Activated CD4-positive, CD25-positive, alpha-beta regulatory T cell treated with anti-CD3 and anti-CD28 coated beads, Interleukin-2, amount 50 U/mL, for 72 hours (primary cell): ENCODE data around the gene ANLN.
A peak's percentile ranks its signal among the peaks of the same experiment; 100 is the strongest.

Experiments used
- DNase-seq: peaks from one replicate; pipeline ENCODE4 v3.0.0; 2021

Gene ANLN, protein sequence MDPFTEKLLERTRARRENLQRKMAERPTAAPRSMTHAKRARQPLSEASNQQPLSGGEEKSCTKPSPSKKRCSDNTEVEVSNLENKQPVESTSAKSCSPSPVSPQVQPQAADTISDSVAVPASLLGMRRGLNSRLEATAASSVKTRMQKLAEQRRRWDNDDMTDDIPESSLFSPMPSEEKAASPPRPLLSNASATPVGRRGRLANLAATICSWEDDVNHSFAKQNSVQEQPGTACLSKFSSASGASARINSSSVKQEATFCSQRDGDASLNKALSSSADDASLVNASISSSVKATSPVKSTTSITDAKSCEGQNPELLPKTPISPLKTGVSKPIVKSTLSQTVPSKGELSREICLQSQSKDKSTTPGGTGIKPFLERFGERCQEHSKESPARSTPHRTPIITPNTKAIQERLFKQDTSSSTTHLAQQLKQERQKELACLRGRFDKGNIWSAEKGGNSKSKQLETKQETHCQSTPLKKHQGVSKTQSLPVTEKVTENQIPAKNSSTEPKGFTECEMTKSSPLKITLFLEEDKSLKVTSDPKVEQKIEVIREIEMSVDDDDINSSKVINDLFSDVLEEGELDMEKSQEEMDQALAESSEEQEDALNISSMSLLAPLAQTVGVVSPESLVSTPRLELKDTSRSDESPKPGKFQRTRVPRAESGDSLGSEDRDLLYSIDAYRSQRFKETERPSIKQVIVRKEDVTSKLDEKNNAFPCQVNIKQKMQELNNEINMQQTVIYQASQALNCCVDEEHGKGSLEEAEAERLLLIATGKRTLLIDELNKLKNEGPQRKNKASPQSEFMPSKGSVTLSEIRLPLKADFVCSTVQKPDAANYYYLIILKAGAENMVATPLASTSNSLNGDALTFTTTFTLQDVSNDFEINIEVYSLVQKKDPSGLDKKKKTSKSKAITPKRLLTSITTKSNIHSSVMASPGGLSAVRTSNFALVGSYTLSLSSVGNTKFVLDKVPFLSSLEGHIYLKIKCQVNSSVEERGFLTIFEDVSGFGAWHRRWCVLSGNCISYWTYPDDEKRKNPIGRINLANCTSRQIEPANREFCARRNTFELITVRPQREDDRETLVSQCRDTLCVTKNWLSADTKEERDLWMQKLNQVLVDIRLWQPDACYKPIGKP

GRCh38 chr7:36389371-36390198 lies at the start of gene ANLN:
Gene ANLN (plus strand): TSS chr7:36389862. CDS start chr7:36390027, 165 bp downstream.
- DNase-seq = peak; percentile 91

DNA sequence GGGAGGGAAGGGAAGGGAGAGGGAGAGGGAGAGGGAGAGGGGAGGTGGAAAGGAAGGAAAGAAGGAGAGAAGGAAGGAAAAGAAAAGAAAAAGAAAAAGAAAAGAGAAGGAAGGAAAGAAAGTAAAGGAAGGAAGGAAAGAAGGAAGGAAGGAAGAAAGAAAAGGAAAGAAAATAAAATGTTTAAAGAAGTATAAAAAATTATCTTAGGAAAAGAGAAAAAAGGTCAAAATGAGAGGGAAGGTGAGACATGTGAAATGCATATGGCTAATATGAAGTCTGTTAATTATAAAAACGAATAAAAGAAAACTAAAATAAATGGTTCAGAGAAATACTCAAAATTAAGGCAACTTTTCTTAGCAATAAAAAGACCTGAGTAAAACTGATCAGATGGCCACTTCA lies 46.1 kb upstream of the ANLN start:
- DNase-seq = no peak

- DNase-seq = no peak
Observed at GRCh38 chr7:36344622-36345021, 45.0 kb upstream of the ANLN start.

- DNase-seq = no peak
Observed at GRCh38 chr7:36346260-36346831, 43.3 kb upstream of the ANLN start.

GRCh38 chr7:36348256-36348655 lies 41.4 kb upstream of the ANLN start:
- no peak for DNase-seq

DNA sequence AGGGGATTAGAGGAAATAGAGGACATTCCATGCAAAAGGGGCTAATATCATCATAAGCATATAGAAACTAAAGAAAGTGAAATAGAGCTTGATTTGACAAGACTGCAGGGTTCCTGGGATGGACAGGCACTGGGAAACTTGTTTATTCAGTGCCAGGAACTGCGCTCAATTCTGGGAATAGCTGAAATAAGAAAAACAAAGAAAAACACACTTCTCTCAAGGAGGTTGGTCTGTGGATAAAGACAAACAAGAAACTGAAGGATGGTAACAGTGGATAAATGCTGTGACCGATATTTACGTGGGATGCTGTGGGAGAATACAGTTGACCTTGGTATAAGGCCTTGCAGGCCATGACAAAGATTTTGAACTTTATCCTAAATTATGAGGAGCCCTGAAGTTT lies 40.9 kb upstream of the ANLN start:
- DNase-seq = no peak

DNA sequence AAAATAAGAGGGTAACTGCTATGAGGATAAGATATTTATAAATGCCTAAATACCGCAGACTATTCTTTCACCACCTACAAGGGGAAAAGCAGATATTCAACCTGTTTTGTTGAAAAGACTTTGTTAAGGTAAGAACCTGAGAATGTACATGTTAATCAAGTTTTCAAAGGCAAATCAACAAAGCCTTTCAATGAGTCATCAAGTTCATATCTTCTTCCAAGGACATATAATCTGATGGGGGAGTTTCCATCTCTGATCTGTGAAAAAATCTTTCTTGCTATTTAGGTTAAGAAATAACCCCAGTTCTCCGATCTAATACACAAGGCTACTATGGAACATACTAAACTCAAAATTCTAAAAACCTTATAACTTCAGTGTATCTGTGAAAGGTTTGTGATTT lies 40.0 kb upstream of the ANLN start:
- no peak for DNase-seq

DNA sequence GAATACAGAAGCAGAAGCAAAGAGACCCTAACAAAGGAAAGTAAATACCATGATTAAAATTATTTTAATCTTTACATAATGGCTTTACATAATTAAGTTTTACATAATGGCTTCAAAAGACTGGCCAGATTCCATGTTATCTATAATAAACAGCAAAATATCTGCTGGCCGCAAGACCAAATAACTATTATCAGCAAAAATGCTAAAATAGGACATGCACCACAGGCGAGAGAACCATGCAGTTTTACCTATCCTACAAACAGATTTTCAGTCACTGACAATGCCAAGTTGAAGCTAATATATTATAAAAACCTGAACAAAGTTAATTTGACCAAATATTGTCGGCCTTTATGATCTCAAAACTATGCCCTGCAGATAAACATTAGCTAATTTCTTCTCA lies 34.2 kb upstream of the ANLN start:
- DNase-seq = no peak

GRCh38 chr7:36357054-36357453 lies 32.6 kb upstream of the ANLN start:
- DNase-seq = no peak

- no peak for DNase-seq
Observed at GRCh38 chr7:36358589-36358988, 31.1 kb upstream of the ANLN start.

DNA sequence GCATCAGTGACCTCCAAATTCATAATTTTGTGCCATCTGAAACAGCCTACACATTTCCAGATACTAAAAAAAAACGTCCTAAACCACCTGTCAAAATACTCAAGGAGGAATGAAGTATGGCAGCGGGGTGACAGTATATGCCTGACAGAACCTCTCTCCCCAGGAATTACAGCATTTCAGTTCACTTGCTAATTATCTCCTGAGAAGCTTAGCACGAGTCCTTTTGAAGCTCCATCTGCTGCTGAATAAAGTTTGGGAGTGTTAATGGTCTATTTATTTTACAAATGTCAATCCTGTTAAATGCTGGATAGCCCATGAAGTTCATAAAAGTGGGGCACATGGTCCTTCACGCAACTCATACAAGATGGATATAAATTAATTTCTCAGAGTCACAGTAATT lies 29.4 kb upstream of the ANLN start:
- DNase-seq = no peak

- no peak for DNase-seq
Observed at GRCh38 chr7:36361227-36361626, 28.4 kb upstream of the ANLN start.

GRCh38 chr7:36363515-36363914 lies 26.1 kb upstream of the ANLN start:
- DNase-seq = no peak

DNA sequence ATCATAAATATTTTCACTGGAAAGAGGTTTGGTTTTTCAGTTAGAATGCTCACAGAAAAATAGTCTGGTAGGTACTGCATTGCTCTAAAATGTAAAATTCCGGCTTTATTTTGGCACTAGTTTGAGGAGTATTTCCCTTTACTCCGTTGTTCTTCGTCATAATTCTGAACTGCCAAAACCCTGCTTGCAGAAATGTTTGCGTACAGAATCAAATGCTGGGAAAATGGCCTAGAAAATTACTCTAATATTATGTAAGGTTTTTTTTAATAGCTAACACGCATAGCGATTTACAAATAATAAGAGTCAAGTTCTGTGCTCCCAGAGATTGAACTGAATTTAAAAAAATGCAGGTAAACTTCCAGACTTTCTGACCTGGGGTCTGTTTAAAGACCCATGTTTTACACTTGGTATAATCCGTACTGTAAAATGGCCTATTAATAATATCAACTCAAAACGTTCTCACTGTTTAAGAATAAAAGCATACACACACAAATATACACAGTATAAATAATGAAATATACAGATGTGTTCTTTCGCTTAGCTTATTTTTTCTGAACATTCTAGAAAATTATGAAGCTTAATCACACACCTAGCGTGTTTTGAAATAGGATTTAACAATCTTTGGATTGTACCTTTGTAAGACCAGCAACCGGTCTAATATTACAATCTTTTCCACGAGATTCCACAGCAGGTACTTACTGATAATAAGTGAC lies 23.5 kb upstream of the ANLN start:
- DNase-seq = no peak

- DNase-seq = peak; percentile 93
Observed at GRCh38 chr7:36366718-36367560, 22.7 kb upstream of the ANLN start.

GRCh38 chr7:36367561-36368077 lies 22.0 kb upstream of the ANLN start:
- DNase-seq = no peak

GRCh38 chr7:36368496-36368895 lies 21.2 kb upstream of the ANLN start:
- no peak for DNase-seq

DNA sequence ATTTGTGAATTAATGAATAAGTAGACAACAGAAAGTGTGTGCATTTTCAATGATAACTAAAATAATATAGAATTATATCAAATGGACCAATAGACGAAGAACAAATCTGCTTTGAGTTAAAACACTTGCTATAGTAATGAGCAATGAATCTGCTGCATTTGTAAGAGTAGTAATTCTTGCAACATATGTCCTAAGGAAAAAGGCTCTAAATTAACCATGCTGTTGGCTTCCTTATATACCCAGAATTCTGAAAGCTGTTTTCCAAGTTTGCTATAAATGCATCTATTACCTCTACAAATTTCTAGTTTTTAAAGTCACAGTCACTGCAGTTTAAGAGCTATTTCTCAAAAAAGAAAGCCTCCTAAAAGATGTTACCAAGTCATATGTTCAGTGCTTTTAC lies 20.5 kb upstream of the ANLN start:
- DNase-seq = no peak

GRCh38 chr7:36370046-36370445 lies 19.6 kb upstream of the ANLN start:
- no peak for DNase-seq

DNA sequence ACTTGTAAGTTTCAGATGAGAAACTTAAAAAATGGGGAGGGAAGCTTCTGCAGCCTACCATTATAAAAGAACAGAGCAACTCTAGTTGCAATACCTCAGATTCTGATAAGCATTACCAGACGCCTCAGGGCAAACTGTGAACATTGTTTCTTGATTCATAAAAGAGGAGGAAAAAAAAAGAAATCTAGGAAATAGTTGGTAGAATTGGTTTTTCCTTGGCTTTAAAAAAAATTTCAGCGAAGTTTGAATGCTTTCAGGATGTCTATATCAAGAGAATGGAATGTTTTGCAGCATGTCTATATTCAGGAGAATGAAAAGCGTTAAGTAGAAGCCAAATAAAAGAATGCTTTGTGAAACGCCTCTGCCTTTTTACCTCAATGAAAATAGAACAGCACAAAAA lies 17.5 kb upstream of the ANLN start:
- no peak for DNase-seq
